Sigmoid colon (tissue), 7 donors: ENCODE data around the gene SLC16A13. TPM values are rescaled to one million over a fixed set of nuclear protein-coding genes. Genes with fewer than 3 reads are reported as not detected.

ENCODE experiments used
- DNase-seq: peaks from one replicate; pipeline ENCODE4 v3.0.0-alpha.2; 2019
- H3K27ac ChIP-seq, 4 donors: fragments of 200-600 bp; sonication (generic); one replicate each; pipeline ENCODE4 v1.5.1; 2016 to 2019; ENCODE audit warnings: mild to moderate bottlenecking in 1 of 4
- H3K27me3 ChIP-seq, 3 donors: fragments of 200-600 bp; sonication (generic); one replicate each; pipeline ENCODE4 v1.5.1; 2019; ENCODE audit warnings: mild to moderate bottlenecking in 1 of 3
- H3K36me3 ChIP-seq, 4 donors: fragments of 200-600 bp; sonication (generic); one replicate each; pipeline ENCODE4 v1.5.1; 2016 to 2019
- H3K4me1 ChIP-seq, 4 donors: fragments of 200-600 bp; sonication (generic); one replicate each; pipeline ENCODE4 v1.5.1; 2017 to 2019
- H3K4me3 ChIP-seq, 4 donors: fragments of 200-600 bp; sonication (generic); one replicate each; pipeline ENCODE4 v1.5.1; 2017 to 2019; ENCODE audit warnings: mild to moderate bottlenecking in 2 of 4, moderate library complexity in 1 of 4
- H3K9me3 ChIP-seq, 4 donors: fragments of 200-600 bp in 3 of 4; sonication (generic) in 3 of 4; one replicate each; pipeline versions ENCODE4 v1.5.1 to v1.6.1; 2013 to 2019
- CTCF ChIP-seq, 4 experiments: fragments of 450-650 bp in 3 of 4; fragments of 200-600 bp in 1 of 4; IDR thresholded peaks; one replicate each; pipeline ENCODE4 v1.5.1; 2016 to 2019; ENCODE audit warnings: antibody characterized with exemption in 4 of 4, mild to moderate bottlenecking in 3 of 4, moderate library complexity in 2 of 4
- EP300 ChIP-seq, 4 donors: sonication (generic); formaldehyde crosslinking; IDR thresholded peaks; one replicate each; pipeline ENCODE4 v1.6.1; 2017; ENCODE audit warnings: antibody characterized with exemption in 4 of 4
- POLR2A ChIP-seq, 2 donors: fragments of 450-650 bp; IDR thresholded peaks; one replicate each; pipeline ENCODE4 v1.6.1; 2016; ENCODE audit warnings: antibody characterized with exemption in 2 of 2, mild to moderate bottlenecking in 2 of 2, moderate library complexity in 2 of 2
- POLR2AphosphoS5 ChIP-seq, 4 donors: sonication (generic); formaldehyde crosslinking; IDR thresholded peaks; one replicate each; pipeline ENCODE4 v1.6.1; 2017; ENCODE audit warnings: antibody characterized with exemption in 4 of 4
- WGBS, 2 donors: extraction: QIAGEN DNeasy Blood & Tissue Kit; methylation state at CpG; one replicate each; pipeline ENCODE4 v1.1.7; 2013; 5-methylcytosine and 5-hydroxymethylcytosine counted together
- intact Hi-C: fragments of 100-400 bp; cut with DNase I; formaldehyde crosslinking; loops from one replicate; pipeline ENCODE4 v1.15.1; 2023
- polyA plus RNA-seq, 3 donors: library from polyadenylated mRNA; stranded (reverse); fragments of 200-250 nt; gene quantifications; one replicate each; pipeline ENCODE4 v1.2.3, GENCODE V29; 2013
- total RNA-seq, 4 donors: library from RNA; depleted of rRNA; stranded (reverse); fragments of >200 nt; gene quantifications; one replicate each; pipeline ENCODE4 v1.1.0, GENCODE V29; 2016
- donor health status: healthy with polysubstance abuse.
- donor health status: Bipolar disorder and iron deficiency.
- donor health status: healthy.

Gene SLC16A13
- total and polyA plus RNA-seq, 7 donors, result 0.36 to 7.3 (median 0.66) TPM

- no peak for TF ChIP-seq POLR2AphosphoS5 (IDR thresholded peaks at IDR 0.05)
- no peak for TF ChIP-seq POLR2A (IDR thresholded peaks at IDR 0.05)
- no peak for TF ChIP-seq CTCF (IDR thresholded peaks at IDR 0.05)
- TF ChIP-seq EP300 (IDR thresholded peaks at IDR 0.05), result no peak
- Histone ChIP-seq H3K27ac (no peak overlapping the region), H3K4me1 (no peaks in the 10 kb centered on the region), H3K36me3 (no peaks in the 10 kb centered on the region), H3K27me3 (no peaks in the 10 kb centered on the region), H3K4me3 (no peak overlapping the region), H3K9me3 (no peaks in the 10 kb centered on the region)
- no peak for DNase-seq
- intact Hi-C loops, result no loop called here
- 90 to 96% methylated on average over 2 of the region's 2 CpGs for WGBS, 2 donors
Observed at GRCh38 chr17:7072406-7072805, 36.6 kb downstream of the SLC16A13 start.

GRCh38 chr17:7074931-7075330 lies 39.1 kb downstream of the SLC16A13 start:
- Histone ChIP-seq H3K27ac (no peak overlapping the region), H3K27me3 (no peaks in the 10 kb centered on the region), H3K9me3 (no peaks in the 10 kb centered on the region), H3K4me3 (no peak overlapping the region), H3K36me3 (no peaks in the 10 kb centered on the region), H3K4me1 (no peaks in the 10 kb centered on the region)
- intact Hi-C loops, result no loop called here
- WGBS, 2 donors, result 87 to 88% methylated on average over 14 of the region's 14 CpGs
- no peak for DNase-seq
- TF ChIP-seq CTCF (IDR thresholded peaks at IDR 0.05) (no peak), EP300 (IDR thresholded peaks at IDR 0.05) (no peak), POLR2A (IDR thresholded peaks at IDR 0.05) (no peak), POLR2AphosphoS5 (IDR thresholded peaks at IDR 0.05) (no peak)

GRCh38 chr17:7077911-7078546 lies 42.2 kb downstream of the SLC16A13 start:
- no peak for TF ChIP-seq POLR2A (IDR thresholded peaks at IDR 0.05)
- no peak for TF ChIP-seq POLR2AphosphoS5 (IDR thresholded peaks at IDR 0.05)
- TF ChIP-seq CTCF (IDR thresholded peaks at IDR 0.05), result no peak
- no peak for TF ChIP-seq EP300 (IDR thresholded peaks at IDR 0.05)
- no peak for DNase-seq
- Histone ChIP-seq H3K27me3 (no peaks in the 10 kb centered on the region), H3K9me3 (no peaks in the 10 kb centered on the region), H3K27ac (no peak overlapping the region), H3K4me3 (peak overlapping the region in 1 of 4 donors; percentile 1), H3K4me1 (no peaks in the 10 kb centered on the region), H3K36me3 (no peaks in the 10 kb centered on the region)
- intact Hi-C loops, result no loop called here
- WGBS, 2 donors, result 87 to 92% methylated on average over 7 of the region's 7 CpGs

GRCh38 chr17:7078711-7079110 lies 42.9 kb downstream of the SLC16A13 start:
- H3K4me1 ChIP-seq, result no peaks in the 10 kb centered on the region
- no peaks in the 10 kb centered on the region for H3K9me3 ChIP-seq
- no peak for DNase-seq
- H3K36me3 ChIP-seq, result no peaks in the 10 kb centered on the region
- intact Hi-C loops, result no loop called here
- no peaks in the 10 kb centered on the region for H3K27me3 ChIP-seq
- H3K4me3 ChIP-seq, result peak overlapping the region in 1 of 4 donors; percentile 1
- H3K27ac ChIP-seq, result no peak overlapping the region
- WGBS, 2 donors, result 79 to 89% methylated on average over 10 of the region's 10 CpGs
- TF ChIP-seq POLR2AphosphoS5 (IDR thresholded peaks at IDR 0.05) (no peak), CTCF (IDR thresholded peaks at IDR 0.05) (no peak), POLR2A (IDR thresholded peaks at IDR 0.05) (no peak), EP300 (IDR thresholded peaks at IDR 0.05) (no peak)
